ENCODE data around the gene TMOD2. TPM values are rescaled to one million over a fixed set of nuclear protein-coding genes. Genes with fewer than 3 reads are reported as not detected.

The TMOD2 gene
- total RNA-seq, 1 donor from 2014 or later, result 4.3 TPM

DNA sequence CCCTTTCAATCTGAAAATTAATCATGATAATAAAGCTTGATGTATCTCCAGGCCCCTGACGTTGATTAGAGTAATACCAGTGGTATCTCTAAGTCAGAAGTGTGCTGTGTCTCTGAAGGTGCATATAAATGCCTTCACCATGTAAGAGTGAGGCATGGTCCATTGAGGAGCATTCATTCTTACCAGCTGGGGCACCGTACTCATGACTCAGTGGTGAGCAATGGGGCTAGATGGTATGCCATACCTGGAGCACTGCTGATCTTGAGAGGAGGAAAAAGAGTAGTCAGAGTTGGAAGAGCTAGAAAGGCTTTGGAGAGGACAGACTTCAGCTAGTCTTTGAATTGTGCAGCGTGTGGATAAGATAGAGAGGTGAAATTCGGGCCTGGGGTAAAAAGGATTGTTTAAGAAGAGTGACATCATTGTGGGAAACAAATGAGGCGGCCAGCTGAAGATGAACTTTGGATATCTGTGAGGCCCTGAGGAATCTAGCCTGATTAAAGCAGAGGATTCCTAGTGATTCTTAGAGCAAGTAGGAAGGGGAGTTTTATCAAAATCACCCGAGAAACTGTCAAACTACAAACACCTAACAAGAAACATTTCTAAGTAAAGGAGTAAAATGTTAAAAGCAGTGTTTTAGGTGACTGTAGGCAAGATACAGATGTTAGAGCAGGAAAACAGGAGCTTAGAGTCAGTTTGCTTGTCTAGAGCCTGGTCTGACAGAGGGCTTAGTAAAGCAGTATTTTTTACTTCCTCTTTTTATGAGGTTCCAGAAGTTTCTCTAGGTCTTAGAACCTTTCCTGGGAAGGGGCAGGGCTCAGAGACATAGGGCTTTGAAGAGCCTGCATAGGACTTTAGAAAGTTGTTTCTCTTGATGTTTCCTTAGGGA is 91.7 kb downstream of the TMOD2 start:
- TF ChIP-seq, protein P1, sequence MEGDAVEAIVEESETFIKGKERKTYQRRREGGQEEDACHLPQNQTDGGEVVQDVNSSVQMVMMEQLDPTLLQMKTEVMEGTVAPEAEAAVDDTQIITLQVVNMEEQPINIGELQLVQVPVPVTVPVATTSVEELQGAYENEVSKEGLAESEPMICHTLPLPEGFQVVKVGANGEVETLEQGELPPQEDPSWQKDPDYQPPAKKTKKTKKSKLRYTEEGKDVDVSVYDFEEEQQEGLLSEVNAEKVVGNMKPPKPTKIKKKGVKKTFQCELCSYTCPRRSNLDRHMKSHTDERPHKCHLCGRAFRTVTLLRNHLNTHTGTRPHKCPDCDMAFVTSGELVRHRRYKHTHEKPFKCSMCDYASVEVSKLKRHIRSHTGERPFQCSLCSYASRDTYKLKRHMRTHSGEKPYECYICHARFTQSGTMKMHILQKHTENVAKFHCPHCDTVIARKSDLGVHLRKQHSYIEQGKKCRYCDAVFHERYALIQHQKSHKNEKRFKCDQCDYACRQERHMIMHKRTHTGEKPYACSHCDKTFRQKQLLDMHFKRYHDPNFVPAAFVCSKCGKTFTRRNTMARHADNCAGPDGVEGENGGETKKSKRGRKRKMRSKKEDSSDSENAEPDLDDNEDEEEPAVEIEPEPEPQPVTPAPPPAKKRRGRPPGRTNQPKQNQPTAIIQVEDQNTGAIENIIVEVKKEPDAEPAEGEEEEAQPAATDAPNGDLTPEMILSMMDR (IDR thresholded peaks at IDR 0.05), result no peak
- Mint-ChIP-seq H3K4me1 (ENCODE audit: unreplicated experiment) (peaks cover 81% of the 10 kb centered on the region), H3K27me3 (ENCODE audit: unreplicated experiment) (no peaks in the 10 kb centered on the region), H3K4me3 (ENCODE audit: unreplicated experiment) (no peak overlapping the region), H3K27ac (ENCODE audit: unreplicated experiment) (peak overlapping the region; percentile 71), H3K36me3 (ENCODE audit: unreplicated experiment) (no peaks in the 10 kb centered on the region), H3K9me3 (ENCODE audit: unreplicated experiment) (no peaks in the 10 kb centered on the region)
- no peak for DNase-seq (ENCODE audit: extremely low spot score, unreplicated experiment)

DNA sequence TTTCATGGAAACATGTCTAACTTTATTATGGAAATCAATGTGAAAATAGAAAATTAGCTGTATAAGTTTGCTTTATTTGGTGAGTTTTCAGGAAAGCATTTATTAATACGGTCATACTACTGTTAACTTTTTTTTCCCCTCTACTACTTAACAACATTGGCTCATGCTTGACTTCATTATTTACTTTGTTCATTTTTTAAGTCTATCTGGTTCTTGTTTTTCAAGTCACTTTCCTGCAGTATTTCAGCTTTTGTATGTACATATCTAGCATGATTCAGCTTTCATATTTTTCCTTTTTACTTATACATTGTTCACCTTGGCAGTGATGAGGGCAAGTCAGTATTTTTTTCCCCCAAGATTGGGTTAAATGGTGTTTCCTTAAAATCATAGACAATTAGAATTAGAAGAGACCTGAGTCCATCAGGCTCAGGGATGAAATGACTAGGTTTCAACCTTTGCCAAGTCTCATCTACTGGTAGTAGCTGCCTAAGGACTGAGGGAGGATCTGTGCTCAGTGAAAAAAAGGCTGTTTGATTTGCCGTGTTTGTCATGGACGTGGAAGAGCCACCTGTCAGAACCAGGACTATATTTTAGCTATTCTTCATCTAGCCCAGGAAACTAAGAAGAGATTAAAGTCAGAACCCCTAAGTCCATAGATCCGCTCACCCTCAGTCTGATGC is 93.5 kb downstream of the TMOD2 start:
- peaks cover 3% of the 10 kb centered on the region for H3K36me3 Mint-ChIP-seq (ENCODE audit: unreplicated experiment)
- H3K4me1 Mint-ChIP-seq (ENCODE audit: unreplicated experiment), result peaks cover 86% of the 10 kb centered on the region
- no peak for DNase-seq (ENCODE audit: extremely low spot score, unreplicated experiment)
- H3K9me3 Mint-ChIP-seq (ENCODE audit: unreplicated experiment), result no peaks in the 10 kb centered on the region
- TF ChIP-seq, protein P1 (IDR thresholded peaks at IDR 0.05), result no peak
- H3K4me3 Mint-ChIP-seq (ENCODE audit: unreplicated experiment), result peak overlapping the region; percentile 11
- H3K27me3 Mint-ChIP-seq (ENCODE audit: unreplicated experiment), result no peaks in the 10 kb centered on the region
- H3K27ac Mint-ChIP-seq (ENCODE audit: unreplicated experiment), result peak overlapping the region; percentile 84

DNA sequence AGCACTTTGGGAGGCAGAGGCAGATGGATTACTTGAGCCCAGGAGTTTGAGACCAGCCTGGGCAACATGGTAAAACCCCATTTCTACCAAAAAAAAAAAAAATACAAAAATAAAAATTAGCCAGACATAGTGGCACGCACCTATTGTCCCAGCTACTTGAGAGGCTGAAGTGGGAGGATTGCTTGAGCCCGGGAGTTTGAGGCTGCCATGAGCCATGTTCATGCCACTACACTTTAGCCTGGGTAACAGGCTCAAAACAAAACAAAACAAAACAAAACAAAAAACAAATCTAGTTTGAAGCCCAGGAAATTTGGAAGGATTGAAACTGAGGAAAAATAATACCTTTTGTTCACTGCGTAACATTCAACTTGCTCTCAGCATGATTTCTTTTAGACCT is 94.7 kb downstream of the TMOD2 start:
- H3K36me3 Mint-ChIP-seq (ENCODE audit: unreplicated experiment), result peaks cover 3% of the 10 kb centered on the region
- peaks cover 89% of the 10 kb centered on the region for H3K4me1 Mint-ChIP-seq (ENCODE audit: unreplicated experiment)
- H3K27ac Mint-ChIP-seq (ENCODE audit: unreplicated experiment), result peak overlapping the region; percentile 84
- H3K27me3 Mint-ChIP-seq (ENCODE audit: unreplicated experiment), result no peaks in the 10 kb centered on the region
- DNase-seq (ENCODE audit: extremely low spot score, unreplicated experiment), result no peak
- TF ChIP-seq, protein P1 (IDR thresholded peaks at IDR 0.05), result no peak
- H3K4me3 Mint-ChIP-seq (ENCODE audit: unreplicated experiment), result peak overlapping the region; percentile 45
- H3K9me3 Mint-ChIP-seq (ENCODE audit: unreplicated experiment), result no peaks in the 10 kb centered on the region

DNA sequence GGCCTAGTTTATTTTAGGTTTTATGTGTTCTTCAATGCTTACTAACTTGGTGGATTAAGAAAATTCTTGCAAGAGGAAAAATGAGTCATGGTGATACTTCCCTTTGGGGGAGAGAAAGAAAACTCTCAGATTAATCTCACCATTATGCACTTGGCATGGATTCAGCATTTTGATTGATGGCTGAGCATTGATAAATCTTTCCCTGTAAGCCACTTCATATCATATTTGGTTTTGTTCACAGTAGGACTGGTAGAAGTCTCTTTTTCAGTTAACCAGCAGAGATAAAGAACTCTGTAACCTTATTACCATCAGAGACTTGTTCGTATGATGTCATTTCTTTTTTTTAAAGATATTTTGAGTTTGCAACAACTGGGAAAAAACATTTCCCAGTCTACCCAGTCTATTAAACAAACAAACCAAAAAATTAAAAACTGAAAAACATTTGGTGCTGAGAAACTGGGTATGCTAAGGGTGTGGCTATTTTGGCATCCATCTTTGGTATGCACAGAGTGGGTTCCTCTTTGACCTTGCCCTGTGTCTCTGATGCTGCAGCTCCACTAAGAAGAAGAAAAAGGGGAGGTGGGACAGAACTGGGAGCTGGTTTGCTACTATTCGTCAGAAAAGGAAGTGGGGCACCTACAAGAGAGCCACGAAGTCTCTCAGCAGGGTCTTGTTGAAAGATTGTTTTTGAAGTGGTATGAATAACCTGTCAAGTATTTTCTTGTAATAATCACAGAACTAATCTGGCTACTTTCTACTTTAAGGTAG is 95.2 kb downstream of the TMOD2 start:
- Mint-ChIP-seq H3K4me1 (ENCODE audit: unreplicated experiment) (peaks cover 86% of the 10 kb centered on the region), H3K27me3 (ENCODE audit: unreplicated experiment) (no peaks in the 10 kb centered on the region), H3K27ac (ENCODE audit: unreplicated experiment) (peak overlapping the region; percentile 84), H3K9me3 (ENCODE audit: unreplicated experiment) (no peaks in the 10 kb centered on the region), H3K4me3 (ENCODE audit: unreplicated experiment) (peak overlapping the region; percentile 45), H3K36me3 (ENCODE audit: unreplicated experiment) (peaks cover 3% of the 10 kb centered on the region)
- DNase-seq (ENCODE audit: extremely low spot score, unreplicated experiment), result no peak
- TF ChIP-seq, protein P1 (IDR thresholded peaks at IDR 0.05), result no peak

Data from osteocyte (in vitro differentiated cells).